Ishikawa (cell line): ENCODE measurements around the gene NPIPB8.

Experiments
- CEBPB ChIP-seq: IDR thresholded peaks from 2 replicates; pipeline ENCODE4 v1.6.1; 2012
- CREB1 ChIP-seq: IDR thresholded peaks from 2 replicates; pipeline ENCODE4 v1.6.1; 2012; ENCODE audit warnings: low read depth
- EGR1 ChIP-seq: IDR thresholded peaks from 2 replicates; pipeline ENCODE4 v1.6.1; 2012
- EP300 ChIP-seq: IDR thresholded peaks from 2 replicates; pipeline ENCODE4 v1.6.1; 2012; ENCODE audit warnings: borderline replicate concordance
- FOXM1 ChIP-seq: IDR thresholded peaks from 2 replicates; pipeline ENCODE4 v1.6.1; 2012; ENCODE audit warnings: low read depth, borderline replicate concordance
- MAX ChIP-seq: IDR thresholded peaks from 2 replicates; pipeline ENCODE4 v1.6.1; 2012
- NFIC ChIP-seq: IDR thresholded peaks from 2 replicates; pipeline ENCODE4 v1.6.1; 2012
- RAD21 ChIP-seq: IDR thresholded peaks from 2 replicates; pipeline ENCODE4 v1.6.1; 2012; ENCODE audit warnings: low read depth
- REST ChIP-seq: IDR thresholded peaks from 2 replicates; pipeline ENCODE4 v1.6.1; 2012; ENCODE audit warnings: low read depth, mild to moderate bottlenecking
- TAF1 ChIP-seq: IDR thresholded peaks from 2 replicates; pipeline ENCODE4 v1.6.1; 2012; ENCODE audit warnings: low read depth, mild to moderate bottlenecking
- TCF12 ChIP-seq: IDR thresholded peaks from 2 replicates; pipeline ENCODE4 v1.6.1; 2012; ENCODE audit warnings: low read depth
- TEAD4 ChIP-seq: IDR thresholded peaks from 2 replicates; pipeline ENCODE4 v1.6.1; 2012
- USF1 ChIP-seq: IDR thresholded peaks from 2 replicates; pipeline ENCODE4 v1.6.1; 2012
- YY1 ChIP-seq: IDR thresholded peaks from 2 replicates; pipeline ENCODE4 v1.6.1; 2012; ENCODE audit warnings: low read depth
- ZBTB7A ChIP-seq: IDR thresholded peaks from 2 replicates; pipeline ENCODE4 v1.6.1; 2012; ENCODE audit warnings: low read depth

Gene NPIPB8

GRCh38 chr16:28609631-28610594 is 28.0 kb upstream of the NPIPB8 start, which contains the start of gene SULT1A1:
SULT1A1 (minus strand) TSS chr16:28610044; CDS start chr16:28608855, 1,189 bp downstream.
- TF ChIP-seq CREB1 (no peak), TEAD4 (peak; percentile 46; the same call in 1 of the 2 replicates), NFIC (peak; percentile 60), MAX (peak; percentile 65), CEBPB (no peak)

GRCh38 chr16:28610595-28611191 is 27.2 kb upstream of the NPIPB8 start:
- TF ChIP-seq YY1 (no peak), CEBPB (no peak), TEAD4 (no peak), MAX (no peak), CREB1 (no peak), NFIC (no peak), FOXM1 (no peak), EGR1 (no peak), USF1 (no peak), REST (no peak), EP300 (no peak), RAD21 (no peak), TCF12 (no peak), ZBTB7A (no peak), TAF1 (no peak)

- peak; percentile 68 for TF ChIP-seq RAD21
Observed at GRCh38 chr16:28615486-28616223, 22.2 kb upstream of the NPIPB8 start.

GRCh38 chr16:28616636-28617035 is 21.2 kb upstream of the NPIPB8 start:
- no peak for TF ChIP-seq FOXM1
- no peak for TF ChIP-seq MAX
- no peak for TF ChIP-seq EGR1
- TF ChIP-seq ZBTB7A, result no peak
- no peak for TF ChIP-seq USF1
- no peak for TF ChIP-seq NFIC
- TF ChIP-seq TCF12, result no peak
- TF ChIP-seq CREB1, result no peak
- TF ChIP-seq REST, result no peak
- TF ChIP-seq EP300, result no peak
- no peak for TF ChIP-seq RAD21
- no peak for TF ChIP-seq CEBPB
- TF ChIP-seq TEAD4, result no peak
- TF ChIP-seq TAF1, result no peak
- no peak for TF ChIP-seq YY1

- TF ChIP-seq TAF1 (no peak), CEBPB (no peak), EP300 (no peak), CREB1 (no peak), EGR1 (no peak), TEAD4 (no peak), RAD21 (no peak), TCF12 (no peak)
Observed at GRCh38 chr16:28617874-28618273, 20.0 kb upstream of the NPIPB8 start.
